Ureter (tissue), 1 donor: ENCODE data around the gene RAB3GAP1. TPM values are rescaled to one million over a fixed set of nuclear protein-coding genes. Genes with fewer than 3 reads are reported as not detected.
"Not testable (repeated sequence)": the region's sequence is repeated elsewhere in the genome, so short reads cannot be mapped to it uniquely, and the experiment has no call there.

Experiments
- DNase-seq: peaks from one replicate; pipeline ENCODE4 v3.0.0-alpha.2; 2020; ENCODE audit warnings: low spot score
- total RNA-seq: library from RNA; stranded (reverse); gene quantifications from one replicate; pipeline ENCODE4 v1.2.4, GENCODE V29; 2023
- donor health status: DM: yes; HTN: yes; CAD: no.

RAB3GAP1 gene
- total RNA-seq, 1 donor from 2014 or later, result 61.6 TPM

DNA sequence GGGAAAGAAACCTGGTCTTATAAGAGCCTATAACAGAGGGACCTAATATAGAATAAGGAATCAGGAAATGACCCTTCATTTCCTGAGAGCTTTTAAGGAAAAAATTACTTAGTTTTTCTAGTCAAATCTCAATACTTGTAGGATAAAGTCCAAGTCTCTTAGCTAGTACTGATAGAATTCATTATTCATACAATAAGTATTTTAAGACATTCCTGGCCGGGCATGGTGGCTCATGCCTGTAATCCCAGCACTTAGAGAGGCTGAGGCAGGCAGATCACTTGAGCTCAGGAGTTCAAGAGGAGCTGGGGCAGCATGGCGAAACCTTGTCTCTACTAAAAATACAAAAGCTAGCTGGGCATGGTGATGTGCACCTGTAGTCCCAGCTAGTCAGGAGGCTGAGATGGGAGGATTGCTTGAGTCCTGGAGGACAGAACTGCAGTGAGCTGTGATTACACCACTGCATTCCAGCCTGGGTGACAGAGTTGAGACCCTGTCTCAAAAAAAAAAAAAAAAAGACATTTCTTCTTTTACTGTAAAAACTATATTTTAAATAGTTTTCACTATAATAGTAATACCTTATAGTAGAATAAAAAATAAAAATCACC, 3.2 kb downstream of the RAB3GAP1 start:
- DNase-seq, result no peak

DNA sequence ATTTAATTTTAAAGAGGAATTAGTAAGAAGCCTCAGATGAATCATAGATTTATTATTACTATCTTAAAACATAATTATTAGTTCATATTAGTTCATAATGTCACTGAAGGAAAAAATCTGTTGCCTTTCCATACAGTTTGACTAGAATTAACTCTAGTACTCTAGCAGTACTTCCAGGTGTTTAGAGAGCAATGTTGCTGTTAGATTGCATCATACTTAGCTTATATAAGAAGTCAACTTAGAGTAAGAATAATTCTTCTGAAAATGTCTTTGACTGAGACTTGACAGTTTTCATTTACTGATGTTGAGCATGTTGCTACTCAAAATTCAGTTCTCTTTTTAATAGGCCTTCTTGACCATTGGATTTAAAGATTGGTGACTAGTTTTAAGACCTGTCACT, 4.7 kb downstream of the RAB3GAP1 start:
- DNase-seq, result no peak

GRCh38 chr2:135059577-135059976, 7.5 kb downstream of the RAB3GAP1 start:
- DNase-seq, result no peak

- DNase-seq, result no peak
Observed at GRCh38 chr2:135063210-135063609, 11.1 kb downstream of the RAB3GAP1 start.

DNA sequence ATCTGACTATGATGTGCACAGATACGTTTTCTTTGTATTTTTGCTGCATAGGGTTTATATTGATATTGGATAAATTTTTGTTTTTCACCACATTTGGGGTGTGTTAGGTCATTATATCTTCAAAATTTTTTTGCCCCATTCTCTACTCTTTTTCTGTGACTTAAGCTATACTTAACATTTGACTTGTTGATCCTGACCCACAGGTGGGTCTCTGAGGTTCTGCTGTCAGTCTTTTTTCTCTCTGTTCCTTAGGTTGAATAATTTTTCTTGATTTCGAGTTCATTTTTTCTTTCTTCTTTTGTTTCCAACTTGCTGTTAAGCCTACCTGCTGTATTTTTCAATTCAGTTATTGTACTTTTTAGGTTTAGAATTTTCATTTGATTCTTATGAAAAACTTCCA, 12.1 kb downstream of the RAB3GAP1 start:
- DNase-seq, result no peak

GRCh38 chr2:135066710-135067109, 14.6 kb downstream of the RAB3GAP1 start:
- no peak for DNase-seq

DNA sequence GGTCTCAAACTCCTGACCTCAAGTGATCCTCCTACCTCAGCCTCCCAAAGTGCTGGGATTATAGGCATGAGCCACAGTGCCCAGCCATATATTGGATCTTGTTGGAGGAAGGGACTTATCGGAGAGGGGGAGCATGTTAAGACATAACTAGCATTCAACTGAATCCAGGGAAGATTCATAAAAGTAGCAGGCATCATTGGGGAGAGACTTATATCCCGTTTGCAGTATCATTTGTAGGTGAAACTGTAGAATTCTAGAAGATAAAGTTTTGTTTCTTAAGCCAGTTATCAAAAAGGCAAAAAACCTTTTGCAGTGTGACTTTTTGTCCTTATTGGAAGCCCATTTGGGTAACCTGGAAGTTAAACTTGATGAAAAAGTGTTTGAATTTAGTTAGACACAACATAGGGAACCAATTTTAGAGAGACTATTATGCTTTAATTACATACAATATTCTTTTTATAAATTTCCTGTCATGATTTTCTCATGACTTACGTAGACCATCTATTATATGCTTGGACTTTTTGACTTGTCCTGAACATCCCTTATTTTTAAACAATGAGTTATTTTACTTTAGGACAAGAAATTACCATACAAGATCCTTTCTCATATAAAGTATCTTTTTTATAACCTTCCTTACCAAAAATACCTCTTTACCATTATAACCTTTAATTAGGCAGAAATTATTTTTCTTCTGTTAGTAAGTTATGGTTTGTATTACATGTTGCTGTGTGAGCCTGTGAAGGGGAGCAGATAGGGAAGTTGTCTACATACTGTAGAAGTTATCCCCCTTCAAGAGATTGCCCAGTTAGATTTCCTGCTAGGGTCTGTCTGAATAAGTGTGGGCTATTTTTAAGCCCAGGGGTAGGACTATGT, 20.3 kb downstream of the RAB3GAP1 start:
- DNase-seq, result no peak

- no peak for DNase-seq
Observed at GRCh38 chr2:135074216-135074615, 22.1 kb downstream of the RAB3GAP1 start.

GRCh38 chr2:135076556-135076955, 24.5 kb downstream of the RAB3GAP1 start:
- DNase-seq, result no peak

- no peak for DNase-seq
Observed at GRCh38 chr2:135078417-135078816, 26.3 kb downstream of the RAB3GAP1 start.

DNA sequence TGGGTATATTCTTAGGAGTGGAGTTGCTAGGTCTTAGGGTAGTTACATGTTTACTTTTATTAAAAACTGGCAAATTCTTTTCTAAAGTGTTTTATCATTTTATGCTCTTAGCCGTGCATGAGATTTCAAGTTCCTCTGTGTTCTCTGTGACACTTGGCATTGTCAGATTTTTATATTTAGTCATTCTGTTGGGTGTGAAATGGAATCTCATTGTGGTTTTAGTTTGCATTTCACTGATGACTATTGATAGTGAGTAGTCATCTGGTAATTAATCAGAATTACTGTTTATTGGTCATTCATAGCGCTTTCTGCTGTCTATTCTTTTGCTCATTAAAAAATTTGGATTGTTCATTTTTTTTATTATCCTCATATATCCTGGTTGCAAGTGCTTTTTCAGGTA, 34.1 kb downstream of the RAB3GAP1 start:
- no peak for DNase-seq

DNA sequence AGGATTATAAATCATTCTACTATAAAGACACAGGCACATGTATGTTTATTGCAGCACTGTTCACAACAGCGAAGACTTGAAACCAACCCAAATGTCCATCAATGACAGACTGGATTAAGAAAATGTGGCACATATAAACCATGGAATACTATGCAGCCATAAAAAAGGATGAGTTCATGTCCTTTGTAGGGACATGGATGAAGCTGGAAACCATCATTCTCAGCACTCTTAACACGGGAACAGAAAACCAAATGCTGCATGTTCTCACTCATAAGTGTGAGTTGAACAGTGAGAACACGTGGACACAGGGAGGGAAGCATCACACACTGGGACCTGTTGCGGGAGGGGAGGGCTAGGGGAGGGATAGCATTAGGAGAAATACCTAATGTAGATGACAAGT, 37.5 kb downstream of the RAB3GAP1 start:
- not testable (repeated sequence) for DNase-seq

GRCh38 chr2:135091681-135092080, 39.6 kb downstream of the RAB3GAP1 start:
- no peak for DNase-seq

DNA sequence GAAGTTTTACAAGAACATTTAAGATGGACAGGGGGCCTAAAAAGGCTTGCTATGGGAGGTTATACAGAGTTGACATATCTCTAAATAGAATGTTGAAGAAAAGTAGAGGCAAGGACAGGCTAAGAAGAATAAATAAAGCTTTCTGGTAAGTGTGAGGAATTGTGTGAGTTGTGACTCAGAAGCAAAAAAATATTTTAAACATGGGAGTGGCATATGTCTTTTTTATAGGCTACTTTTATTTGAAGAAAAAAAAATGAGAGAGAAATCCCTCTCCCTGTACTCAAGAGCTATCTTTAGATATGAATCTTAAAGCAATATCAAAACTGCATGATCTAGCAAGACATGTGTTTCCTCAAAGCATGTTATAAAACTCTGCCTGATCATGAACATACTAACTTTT, 41.1 kb downstream of the RAB3GAP1 start:
- DNase-seq, result no peak

DNA sequence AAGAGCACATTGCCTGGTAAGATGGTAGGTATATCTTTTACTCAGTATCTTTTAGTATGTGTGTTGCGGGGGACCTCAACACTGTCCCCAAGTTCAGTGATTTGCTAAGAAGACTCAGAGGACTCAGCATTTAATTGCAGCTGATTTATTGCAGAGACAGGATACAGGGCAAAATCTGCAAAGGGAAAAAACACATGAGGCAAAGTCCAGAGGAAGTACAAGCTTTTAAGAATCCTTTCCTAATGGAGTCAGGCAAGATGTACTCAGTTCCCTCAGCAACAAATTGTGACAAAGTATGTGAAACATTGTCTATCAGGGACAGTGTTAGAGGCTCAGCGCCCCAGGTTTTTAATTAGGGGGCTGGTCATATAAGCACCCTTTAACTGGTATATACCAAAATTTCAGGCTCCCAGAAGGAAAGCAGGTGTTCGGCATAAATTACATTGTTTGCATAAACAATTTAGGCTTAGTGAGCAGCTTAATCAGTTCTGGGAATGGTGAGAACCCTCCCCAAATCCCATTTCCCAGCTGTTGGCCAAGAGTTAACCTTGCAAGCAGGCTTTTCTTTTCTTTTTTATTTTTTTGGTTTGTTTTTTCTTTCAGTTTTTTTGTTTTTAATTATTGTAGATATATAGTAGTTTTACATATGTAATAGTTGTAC, 41.7 kb downstream of the RAB3GAP1 start:
- DNase-seq, result no peak

DNA sequence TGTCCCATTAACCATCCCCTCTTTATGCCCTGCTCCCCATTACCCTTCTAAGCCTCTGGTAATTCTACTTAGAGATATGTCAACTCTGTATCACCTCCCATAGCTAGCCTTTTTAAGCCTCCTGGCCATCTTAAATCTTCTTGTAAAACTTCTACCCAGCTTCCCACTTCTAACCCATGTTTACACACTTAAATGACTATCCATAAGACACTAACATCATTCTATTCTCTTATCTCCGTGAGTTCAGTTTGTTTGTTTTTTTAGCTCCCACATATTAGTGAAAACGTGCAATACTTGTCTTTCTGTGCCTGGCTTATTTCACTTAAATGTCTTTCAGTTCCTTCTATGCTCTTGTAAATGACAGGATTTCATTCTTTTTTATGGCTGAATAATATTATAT, 42.4 kb downstream of the RAB3GAP1 start:
- DNase-seq, result no peak

DNA sequence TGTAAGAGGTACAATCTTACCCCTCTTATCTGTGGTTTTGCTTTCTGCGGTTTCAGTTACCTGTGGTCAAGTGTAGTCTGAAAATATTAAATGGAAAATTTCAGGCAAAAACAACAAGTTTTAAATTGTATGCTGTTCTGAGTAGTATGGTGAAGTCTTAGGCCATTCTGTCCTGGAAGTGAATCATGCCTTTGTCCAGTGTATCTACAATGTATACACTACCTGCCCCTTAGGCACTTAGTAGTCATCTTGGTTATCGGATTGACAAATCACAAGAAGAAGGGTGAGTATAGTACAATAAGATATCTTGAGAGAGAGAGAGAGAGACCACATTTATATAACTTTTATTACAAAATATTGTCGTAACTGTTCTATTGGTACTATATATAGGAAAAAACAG, 43.5 kb downstream of the RAB3GAP1 start:
- DNase-seq, result no peak

GRCh38 chr2:135096665-135097446, 44.8 kb downstream of the RAB3GAP1 start:
- no peak for DNase-seq

GRCh38 chr2:135097532-135098231, 45.6 kb downstream of the RAB3GAP1 start:
- DNase-seq, result no peak

DNA sequence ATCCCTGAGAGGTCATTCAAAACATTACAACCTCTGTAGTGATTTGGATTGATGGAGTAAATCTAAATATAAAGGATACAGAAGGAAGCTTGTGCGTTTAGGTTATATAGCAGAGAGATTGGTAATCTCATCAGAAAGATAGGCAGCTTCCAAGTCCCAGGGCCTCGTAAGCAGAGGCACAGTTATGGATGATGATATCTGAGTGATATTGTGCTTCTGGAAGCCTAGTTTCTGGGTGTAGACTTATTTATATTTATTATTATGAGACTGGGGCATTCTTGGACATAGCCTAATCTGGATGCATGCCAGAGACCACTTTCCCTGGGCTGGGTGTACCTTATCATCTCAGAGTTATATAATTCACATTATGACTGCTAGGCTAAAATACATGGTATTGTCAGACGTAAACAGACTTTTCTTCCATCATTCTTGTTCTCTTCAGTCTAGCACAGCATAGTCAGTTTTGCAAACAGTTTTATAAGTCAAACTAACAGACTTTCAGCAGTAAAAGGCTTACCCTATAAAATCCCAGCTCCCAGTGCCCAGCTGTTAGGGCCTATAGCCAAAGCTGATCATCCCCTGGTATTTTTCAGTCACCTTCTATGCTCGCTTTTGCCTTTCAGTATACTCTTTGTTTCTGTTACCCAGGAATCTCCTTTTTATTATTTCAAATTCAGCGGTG, 47.9 kb downstream of the RAB3GAP1 start:
- no peak for DNase-seq

GRCh38 chr2:135103843-135104242, 51.8 kb downstream of the RAB3GAP1 start:
- DNase-seq, result no peak
